Activated effector memory CD4-positive, alpha-beta T cell treated with anti-CD3 and anti-CD28 coated beads, Interleukin-2, amount 50 U/mL, for 16 hours (primary cell): ENCODE measurements around the gene RPS6KC1.
"Not testable (repeated sequence)": the region's sequence is repeated elsewhere in the genome, so short reads cannot be mapped to it uniquely, and the experiment has no call there.

Experiments used
- DNase-seq: peaks from one replicate; pipeline ENCODE4 v3.0.0-alpha.2; 2020

The RPS6KC1 gene

DNA sequence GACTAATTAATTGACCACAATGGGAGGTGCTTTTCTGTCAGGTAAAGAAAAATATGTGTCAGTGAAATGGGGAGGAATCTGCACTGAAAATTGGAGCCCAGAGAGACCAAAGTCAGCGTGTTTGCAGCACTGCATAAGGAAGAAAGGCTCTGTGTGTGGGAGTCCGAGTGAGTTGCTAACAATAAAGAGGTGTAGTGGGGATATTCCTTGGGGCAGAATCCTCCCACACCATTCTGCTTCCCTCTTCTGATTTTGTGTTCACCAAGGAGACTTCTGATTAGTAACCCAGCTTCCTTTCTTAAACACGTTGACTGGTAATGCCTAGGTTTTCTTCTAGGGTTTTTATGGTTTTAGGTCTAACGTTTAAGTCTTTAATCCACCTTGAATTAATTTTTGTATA is 240.5 kb downstream of the RPS6KC1 start:
- DNase-seq: no peak

DNA sequence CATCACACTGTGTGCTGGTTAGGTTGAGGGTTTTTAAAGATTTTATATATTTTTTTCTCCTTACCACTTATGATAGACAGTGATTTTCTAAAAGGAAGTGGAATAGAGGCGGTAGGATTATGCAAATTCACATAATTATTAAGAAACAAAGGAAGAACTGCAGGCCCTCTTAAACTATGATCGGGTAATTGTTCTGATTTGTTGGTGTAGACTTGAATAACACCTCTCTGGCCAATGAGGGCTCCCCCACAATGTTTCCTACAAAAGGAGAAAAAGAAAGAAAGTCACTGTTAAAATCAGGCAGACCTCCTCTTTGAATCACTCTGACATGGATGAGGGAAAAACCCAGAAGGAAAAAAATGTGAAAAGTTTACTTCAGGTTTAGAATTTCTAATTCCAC is 241.6 kb downstream of the RPS6KC1 start:
- DNase-seq: no peak

DNA sequence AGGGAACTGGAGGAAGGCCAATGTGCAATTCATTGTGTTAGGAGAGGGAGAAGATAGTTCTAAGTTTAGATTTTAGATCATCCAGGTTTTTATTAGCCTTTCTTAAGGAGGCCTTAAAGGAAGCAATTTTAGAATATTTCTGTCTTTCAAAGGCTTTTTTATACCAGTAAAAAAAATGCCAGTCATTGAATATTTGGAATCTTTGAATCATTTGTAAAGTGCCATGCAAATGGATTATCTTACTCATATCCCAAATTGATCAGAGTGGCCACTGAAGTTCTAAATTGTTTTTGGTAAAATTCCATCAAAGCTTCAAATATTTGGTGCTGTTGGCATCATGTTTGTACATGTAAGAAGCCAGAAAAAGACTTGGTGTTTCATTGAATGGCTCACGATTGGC is 244.8 kb downstream of the RPS6KC1 start:
- DNase-seq: no peak

DNA sequence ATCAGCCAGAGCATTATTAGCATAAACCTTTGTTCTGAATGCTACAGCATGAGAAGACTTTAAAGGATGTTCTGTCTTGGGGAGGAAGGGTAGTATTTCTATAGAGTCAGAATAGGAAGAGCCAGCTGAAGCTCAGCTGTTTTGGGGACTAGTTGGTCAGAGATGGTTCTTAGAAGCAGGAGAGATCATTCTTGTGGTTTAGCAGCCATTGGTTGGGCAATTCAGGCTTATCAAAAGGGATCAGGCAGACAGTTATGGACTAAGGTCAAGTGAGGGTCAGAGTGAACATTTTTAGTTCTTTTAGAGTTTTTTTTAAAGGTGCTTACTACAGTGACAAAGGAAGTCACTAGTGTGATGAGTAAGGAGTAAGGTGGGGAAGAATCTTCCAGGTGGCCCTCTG is 245.5 kb downstream of the RPS6KC1 start:
- DNase-seq: no peak

DNA sequence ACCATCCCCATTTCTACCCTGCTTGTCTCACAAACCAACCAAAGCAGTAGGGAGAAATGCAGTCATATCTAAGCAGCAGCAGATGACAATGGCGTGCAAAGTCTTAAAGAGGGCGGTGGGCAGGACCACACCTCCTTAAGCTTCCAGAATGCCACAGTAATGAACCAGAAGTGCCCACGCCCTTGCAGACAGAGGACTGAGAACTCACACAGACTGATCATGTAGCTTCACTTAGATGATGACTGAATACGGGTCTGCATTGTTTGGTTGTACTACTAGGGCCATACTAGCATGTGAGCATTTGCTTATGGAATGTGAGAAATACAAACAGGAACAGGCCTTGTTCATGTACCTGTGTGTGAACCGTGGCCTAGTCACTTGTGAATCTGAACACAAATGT is 246.0 kb downstream of the RPS6KC1 start:
- DNase-seq: no peak

DNA sequence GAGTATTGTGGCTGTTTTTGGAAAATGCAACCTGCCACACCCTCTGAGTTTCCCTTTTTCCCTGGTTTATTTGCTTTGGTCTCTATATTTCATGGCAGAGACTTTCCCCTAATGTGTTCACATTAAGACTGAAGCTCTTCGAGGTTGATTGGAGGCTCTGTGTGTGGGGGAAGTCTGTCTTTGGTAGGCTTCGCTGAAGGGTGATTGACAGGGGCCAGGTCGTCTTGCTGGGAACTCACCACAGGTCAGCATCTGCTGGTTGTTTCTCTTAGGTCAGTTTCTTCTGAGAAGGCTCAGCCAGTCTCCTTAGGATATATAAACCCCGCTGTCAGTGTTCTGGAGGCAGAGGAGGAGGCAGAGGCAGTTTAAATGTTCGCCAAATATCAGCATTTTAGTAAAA is 249.4 kb downstream of the RPS6KC1 start:
- no peak for DNase-seq

DNA sequence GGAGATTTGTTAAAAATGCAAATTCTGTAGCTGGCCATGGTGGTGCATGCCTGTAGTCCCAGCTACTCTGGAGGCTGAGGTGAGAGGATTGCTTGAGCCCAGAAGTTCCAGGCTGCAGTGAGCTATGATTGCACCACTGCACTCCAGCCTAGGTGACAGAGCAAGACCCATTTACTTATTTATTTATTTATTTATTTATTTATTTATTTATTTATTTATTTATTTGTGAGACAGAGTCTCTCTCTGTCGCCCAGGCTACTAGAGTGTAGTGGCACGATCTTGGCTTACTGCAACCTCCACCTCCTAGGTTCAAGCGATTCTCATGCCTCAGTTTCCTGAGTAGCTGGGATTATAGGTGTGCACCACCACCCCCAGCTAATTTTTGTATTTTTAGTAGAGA is 250.5 kb downstream of the RPS6KC1 start:
- not testable (repeated sequence) for DNase-seq

DNA sequence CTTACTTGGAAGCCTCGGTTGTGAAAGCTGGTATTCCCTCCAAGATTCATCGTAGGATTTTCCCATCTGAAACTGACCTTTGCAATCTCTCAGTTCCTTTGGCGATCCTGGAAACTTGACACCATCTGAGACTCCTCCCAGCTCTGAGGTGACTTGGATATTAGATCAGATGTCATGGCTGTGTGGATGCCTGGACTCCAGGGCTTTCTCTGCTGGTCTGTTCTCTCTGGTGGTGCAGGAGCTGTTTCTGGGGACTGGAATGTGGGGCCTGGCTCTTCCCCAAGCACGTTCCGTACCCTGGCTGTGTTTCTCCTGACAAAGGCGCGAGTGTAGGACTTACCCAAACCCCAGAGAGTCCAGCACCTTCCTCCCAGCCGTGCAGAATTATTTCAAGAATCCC is 252.2 kb downstream of the RPS6KC1 start:
- no peak for DNase-seq

DNA sequence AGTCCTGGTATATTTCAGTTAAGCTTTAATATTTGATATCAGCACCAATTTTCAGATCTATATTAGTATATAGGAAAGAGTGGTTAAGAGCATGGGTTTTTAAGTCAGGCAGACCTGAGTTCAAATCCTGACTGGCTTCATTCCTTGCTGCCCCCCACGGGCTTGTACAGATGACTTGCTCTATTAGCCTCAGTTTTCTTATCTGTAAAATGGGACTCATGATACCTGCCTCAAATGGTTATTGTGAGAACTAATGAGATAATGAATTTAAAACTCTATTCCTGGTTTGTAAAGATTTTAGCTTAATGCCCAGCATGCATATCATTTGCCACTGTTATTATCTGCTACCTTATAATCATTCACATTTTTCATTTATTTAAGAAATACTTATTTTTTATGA is 264.5 kb downstream of the RPS6KC1 start:
- no peak for DNase-seq

DNA sequence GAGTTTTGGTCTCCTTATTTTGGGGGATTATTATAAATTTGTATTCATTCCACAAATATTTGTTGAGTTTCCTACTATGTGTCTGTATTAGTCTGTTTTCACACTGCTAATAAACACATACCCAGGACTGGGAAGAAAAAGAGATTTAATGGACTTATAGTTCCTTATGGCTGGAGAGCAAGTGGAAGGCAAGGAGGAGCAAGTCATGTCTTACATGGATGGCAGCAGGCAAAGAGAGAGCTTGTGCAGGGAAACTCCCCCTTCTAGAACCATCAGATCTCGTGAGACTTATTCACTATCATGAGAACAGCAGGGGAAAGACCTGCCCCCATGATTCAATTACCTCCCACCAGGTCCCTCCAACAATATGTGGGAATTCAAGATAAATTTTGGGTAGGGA is 267.4 kb downstream of the RPS6KC1 start:
- DNase-seq: not testable (repeated sequence)

DNA sequence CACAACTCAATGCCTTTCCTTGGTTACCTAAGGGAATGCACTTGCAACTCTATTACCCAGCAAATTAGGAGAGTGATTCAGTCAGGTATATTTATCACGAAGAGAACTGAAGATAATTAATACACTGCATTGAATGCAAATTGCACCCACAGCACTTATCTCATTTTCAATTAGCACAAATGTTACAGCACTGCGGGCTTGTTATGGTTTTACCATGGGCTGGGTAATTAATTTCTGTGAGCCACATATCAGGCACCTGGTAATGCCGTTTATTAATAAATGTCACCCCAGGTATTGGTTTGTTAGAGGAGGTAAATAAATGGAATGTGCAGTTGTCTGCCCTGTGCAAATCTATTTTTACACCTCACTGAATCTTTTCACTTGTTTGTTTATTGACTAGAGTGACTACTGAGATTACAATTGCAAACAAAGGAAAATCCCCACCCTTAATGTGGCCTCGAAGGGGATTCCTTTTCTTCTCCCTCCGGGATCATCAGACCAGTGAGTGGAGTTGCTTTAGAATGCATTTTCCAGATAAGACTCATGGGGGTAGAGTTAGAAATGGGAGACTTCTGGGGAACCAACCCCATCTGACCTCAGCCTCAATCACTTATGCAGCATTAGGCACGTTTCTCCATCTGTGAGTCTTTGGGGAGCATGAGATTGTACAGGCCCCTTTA is 269.3 kb downstream of the RPS6KC1 start:
- no peak for DNase-seq
